Endothelial cell of umbilical vein (primary cell): ENCODE data around the gene ZFYVE16. TPM values are rescaled to one million over a fixed set of nuclear protein-coding genes. Genes with fewer than 3 reads are reported as not detected.

Source experiments
- BruUV-seq: library from RNA; stranded (reverse); fragments of 400-500 nt; replicated peaks from 2 replicates; lab custom pipeline; 2021; lab: Mats Ljungman, UMichigan
- CTCF ChIA-PET: fragments of 300-600, 350-600 bp; sonication (Branson Sonifier 250); formaldehyde crosslinking; loops from one replicate; lab custom pipeline; 2021; ENCODE audit warnings: antibody characterized with exemption, inconsistent platforms; lab: Charles Lee
- POLR2A ChIA-PET: fragments of 300-600, 350-600 bp; sonication (Branson Sonifier 250); formaldehyde crosslinking; loops from one replicate; lab custom pipeline; 2021; ENCODE audit warnings: antibody characterized with exemption, inconsistent platforms; lab: Charles Lee
- DNase-seq: peaks from one replicate; pipeline ENCODE4 v3.0.0-alpha.2; 2011; ENCODE audit warnings: low read depth, low spot score
- FAIRE-seq: peaks from 2 replicates; lab custom pipeline; 2011; peaks lifted over from hg19 to GRCh38; lab: Jason Lieb, UNC
- H2AFZ ChIP-seq: 2 replicates; pipeline ENCODE4 v1.6.0; 2012; ENCODE audit warnings: low read depth, low read length, control low read depth, inconsistent platforms
- H3K27ac ChIP-seq: 2 replicates; pipeline ENCODE4 v1.5.1; 2011; ENCODE audit warnings: low read depth, mild to moderate bottlenecking, control low read depth, low read length, moderate library complexity; ENCODE audit not compliant: insufficient read depth
- H3K27me3 ChIP-seq, 2 experiments: 2 replicates each; pipeline versions ENCODE4 v1.6.0 to v1.6.1; 2011; ENCODE audit warnings: low read length in 2 of 2, mixed read lengths in 1 of 2; ENCODE audit not compliant: control insufficient read depth in 2 of 2, insufficient read depth in 2 of 2
- H3K36me3 ChIP-seq, 2 experiments: 2 replicates in 1 of 2; 3 replicates in 1 of 2; pipeline ENCODE4 v1.5.1; 2011; ENCODE audit warnings: low read length in 2 of 2, mild to moderate bottlenecking in 1 of 2, moderate library complexity in 1 of 2; ENCODE audit not compliant: control insufficient read depth in 2 of 2, insufficient read depth in 2 of 2; ENCODE audit errors: extremely low read depth in 1 of 2
- H3K4me1 ChIP-seq: 3 replicates; pipeline ENCODE4 v1.5.1; 2011; ENCODE audit warnings: mild to moderate bottlenecking, low read length; ENCODE audit not compliant: control insufficient read depth, insufficient read depth; ENCODE audit errors: extremely low read depth
- H3K4me2 ChIP-seq: 2 replicates; pipeline ENCODE4 v1.6.1; 2011; ENCODE audit warnings: low read length, control low read depth, mixed read lengths; ENCODE audit not compliant: insufficient read depth
- H3K4me3 ChIP-seq, 3 experiments: fragments of 200-600 bp in 1 of 3; sonication (generic), shearing (Covaris generic) in 1 of 3; replicated peaks in 1 of 3; 2 replicates each; pipeline ENCODE4 v1.5.1; 2011 to 2016; ENCODE audit warnings: control low read depth in 3 of 3, low read length in 3 of 3, mild to moderate bottlenecking in 2 of 3, inconsistent platforms in 1 of 3, low read depth in 1 of 3, moderate library complexity in 1 of 3; ENCODE audit not compliant: insufficient read depth in 1 of 3
- H3K79me2 ChIP-seq: 2 replicates; pipeline ENCODE4 v1.6.0; 2012; ENCODE audit warnings: low read length, inconsistent platforms; ENCODE audit not compliant: control insufficient read depth, insufficient read depth
- H3K9ac ChIP-seq: replicated peaks from 2 replicates; pipeline ENCODE3; 2011; ENCODE audit warnings: low read length, control low read depth; ENCODE audit not compliant: insufficient read depth; ENCODE audit errors: extremely low read depth
- H3K9me1 ChIP-seq: replicated peaks from 3 replicates; pipeline ENCODE4 v1.6.0; 2011; ENCODE audit warnings: mild to moderate bottlenecking, low read length; ENCODE audit not compliant: control insufficient read depth, insufficient read depth; ENCODE audit errors: extremely low read depth
- H3K9me3 ChIP-seq: replicated peaks from 2 replicates; pipeline ENCODE4 v1.5.1; 2012; ENCODE audit warnings: low read length, inconsistent platforms; ENCODE audit not compliant: control insufficient read depth, insufficient read depth
- H4K20me1 ChIP-seq: replicated peaks from 2 replicates; pipeline ENCODE3; 2011; ENCODE audit warnings: mild to moderate bottlenecking, low read length; ENCODE audit not compliant: control insufficient read depth, insufficient read depth; ENCODE audit errors: extremely low read depth
- EZH2 ChIP-seq: IDR thresholded peaks from 2 replicates; pipeline ENCODE4 v1.6.1; 2012; ENCODE audit warnings: borderline replicate concordance, low read depth, mild to moderate bottlenecking, moderate library complexity, low read length, inconsistent platforms; ENCODE audit not compliant: severe bottlenecking
- FOS ChIP-seq: IDR thresholded peaks from 2 replicates; pipeline ENCODE4 v1.6.1; 2011; ENCODE audit warnings: mild to moderate bottlenecking, low read length, moderate library complexity, borderline replicate concordance; ENCODE audit not compliant: insufficient read depth
- GATA2 ChIP-seq: IDR thresholded peaks from 2 replicates; pipeline ENCODE4 v1.7.0; 2011; ENCODE audit warnings: low read depth, mild to moderate bottlenecking, moderate library complexity, mixed read lengths, low read length; ENCODE audit not compliant: insufficient read length, insufficient read depth
- POLR2AphosphoS5 ChIP-seq: IDR thresholded peaks from 2 replicates; pipeline ENCODE4 v1.6.1; 2012; ENCODE audit warnings: low read depth, mild to moderate bottlenecking, control low read depth, low read length, moderate library complexity; ENCODE audit not compliant: insufficient read depth
- dilution Hi-C: fragments of 300-500 bp; cut with MboI; formaldehyde crosslinking; loops from one replicate; pipeline ENCODE4 v1.15.0; 2019; ENCODE audit warnings: low sequenced_read_pairs; ENCODE audit not compliant: extremely low pct_ligation_motif_present
- intact Hi-C: fragments of 100-400 bp; cut with micrococcal nuclease; formaldehyde crosslinking; loops from one replicate; pipeline ENCODE4 v1.10.0; 2022
- polyA plus RNA-seq, 4 experiments: library from polyadenylated mRNA; depleted of rRNA in 3 of 4; stranded (reverse) in 3 of 4; unstranded in 1 of 4; fragments of >200 nt; gene quantifications; 2 replicates each; pipeline versions ENCODE4 v1.2.1 to v1.2.3, GENCODE V29; 2011 to 2012; ENCODE audit warnings: missing spikeins in 1 of 4
- total RNA-seq: library from RNA; stranded (reverse); gene quantifications from 2 replicates; pipeline ENCODE4 v1.2.3, GENCODE V29; 2021

The ZFYVE16 gene
- total and polyA plus RNA-seq, 2 donors (not counting 3 experiments of a cell fraction or from before 2014, with no cell fraction given) = 5.1 to 43.1 TPM

GRCh38 chr5:80435476-80435875, 27.6 kb downstream of the ZFYVE16 start:
- DNase-seq (no peak), FAIRE-seq (no peak)
- Histone ChIP-seq H3K9ac (no peak overlapping the region), H3K27me3 (no peaks in the 10 kb centered on the region), H3K36me3 (peaks cover 3 to 7% of the 10 kb centered on the region in 2 experiments), H2AFZ (no peak overlapping the region), H3K4me3 (no peak overlapping the region), H3K9me3 (no peaks in the 10 kb centered on the region), H3K4me2 (no peak overlapping the region), H4K20me1 (no peaks in the 10 kb centered on the region), H3K79me2 (no peaks in the 10 kb centered on the region), H3K4me1 (no peaks in the 10 kb centered on the region), H3K9me1 (no peaks in the 10 kb centered on the region), H3K27ac (no peak overlapping the region)
- intact Hi-C loops = no loop called here
- POLR2A ChIA-PET = no interaction called here
- BruUV-seq = no TSS peak
- dilution Hi-C loops = no loop called here
- CTCF ChIA-PET = interaction anchor here (1.2 kb wide), 1 partner anchor 17 kb away, joined by 4 read pairs; no protein-coding TSS in a partner anchor
- TF ChIP-seq POLR2AphosphoS5 (no peak), EZH2 (no peak)

GRCh38 chr5:80437326-80437725, 29.5 kb downstream of the ZFYVE16 start:
- FAIRE-seq (no peak), DNase-seq (no peak)
- no peak overlapping the region for H2AFZ ChIP-seq
- no peaks in the 10 kb centered on the region for H3K4me1 ChIP-seq
- H3K9me1 ChIP-seq = no peaks in the 10 kb centered on the region
- no peaks in the 10 kb centered on the region for H4K20me1 ChIP-seq
- TF ChIP-seq GATA2 (no peak), FOS (no peak), EZH2 (no peak)
- H3K9me3 ChIP-seq = no peaks in the 10 kb centered on the region
- no peak overlapping the region for H3K4me3 ChIP-seq
- peaks cover 3 to 7% of the 10 kb centered on the region in 2 experiments for H3K36me3 ChIP-seq
- intact Hi-C loops = no loop called here
- ChIA-PET CTCF (no interaction called here), POLR2A (no interaction called here)
- no peak overlapping the region for H3K4me2 ChIP-seq
- no peaks in the 10 kb centered on the region for H3K27me3 ChIP-seq
- no peaks in the 10 kb centered on the region for H3K79me2 ChIP-seq
- dilution Hi-C loops = no loop called here
- H3K9ac ChIP-seq = no peak overlapping the region
- no peak overlapping the region for H3K27ac ChIP-seq
- BruUV-seq = no TSS peak
